GM12878 (cell line): ENCODE results near the gene OR10A3. TPM values are rescaled to one million over a fixed set of nuclear protein-coding genes. Genes with fewer than 3 reads are reported as not detected.

Experiments used
- ATAC-seq: fragments of 200-7000 bp; cut with Tn5 transposase; 3 replicates; pipeline ENCODE4 v1.9.1; 2020; ENCODE audit warnings: mild to moderate bottlenecking, moderate library complexity
- BruUV-seq: library from RNA; stranded (reverse); fragments of 400-500 nt; replicated peaks from 2 replicates; lab custom pipeline; 2021; lab: Mats Ljungman, UMichigan
- CTCF ChIA-PET: fragments of 300-600 bp; sonication (Branson Sonifier 250); formaldehyde crosslinking; extraction: SDS; loops from one replicate; lab custom pipeline; 2021; ENCODE audit warnings: inconsistent platforms; lab: Yijun Ruan, JAX
- POLR2A ChIA-PET: fragments of 350-600 bp; formaldehyde crosslinking; extraction: SDS; loops from one replicate; lab custom pipeline; 2021; ENCODE audit warnings: inconsistent platforms; lab: Charles Lee
- RAD21 ChIA-PET: fragments of 300-600 bp; sonication (Branson Sonifier 250); formaldehyde crosslinking; loops from one replicate; lab custom pipeline; 2023; ENCODE audit warnings: antibody characterized with exemption; ENCODE audit not compliant: unreplicated experiment; lab: Charles Lee
- SMC1A ChIA-PET: fragments of 300-600 bp; sonication (Branson Sonifier 250); formaldehyde crosslinking; loops from one replicate; lab custom pipeline; 2023; ENCODE audit not compliant: unreplicated experiment, uncharacterized antibody; lab: Charles Lee
- DNase-seq: peaks from one replicate; pipeline ENCODE4 v3.0.0-alpha.2; 2011; ENCODE audit warnings: low read depth, low spot score
- FAIRE-seq: peaks from 3 replicates; lab custom pipeline; 2011; peaks lifted over from hg19 to GRCh38; lab: Jason Lieb, UNC
- H2AFZ ChIP-seq: 2 replicates; pipeline ENCODE4 v1.6.0; 2011; ENCODE audit warnings: low read depth, low read length, control low read depth; ENCODE audit not compliant: control insufficient read depth
- H3K27ac ChIP-seq: 2 replicates; pipeline ENCODE4 v1.5.1; 2011; ENCODE audit warnings: control low read depth; ENCODE audit not compliant: control insufficient read depth, insufficient read depth
- H3K27me3 ChIP-seq, 2 experiments: replicated peaks in 1 of 2; 2 replicates each; pipeline versions ENCODE4 v1.6.0 to v1.6.1; 2011; ENCODE audit warnings: low read length in 1 of 2; ENCODE audit not compliant: control insufficient read depth in 2 of 2, insufficient read depth in 2 of 2
- H3K36me3 ChIP-seq, 2 experiments: 2 replicates each; pipeline ENCODE4 v1.5.1; 2011; ENCODE audit warnings: low read length in 1 of 2; ENCODE audit not compliant: control insufficient read depth in 2 of 2, insufficient read depth in 2 of 2
- H3K4me1 ChIP-seq: 2 replicates; pipeline ENCODE4 v1.6.1; 2011; ENCODE audit warnings: mild to moderate bottlenecking, low read length, moderate library complexity, mixed read lengths; ENCODE audit not compliant: control insufficient read depth, insufficient read depth
- H3K4me2 ChIP-seq: 2 replicates; pipeline ENCODE4 v1.6.0; 2011; ENCODE audit warnings: control low read depth; ENCODE audit not compliant: control insufficient read depth, insufficient read depth
- H3K4me3 ChIP-seq: fragments of 200-600 bp; sonication (generic); 2 replicates; pipeline ENCODE4 v1.5.1; 2016
- H3K79me2 ChIP-seq: 2 replicates; pipeline ENCODE4 v1.6.0; 2011; ENCODE audit warnings: low read length; ENCODE audit not compliant: control insufficient read depth, insufficient read depth
- H3K9ac ChIP-seq: 2 replicates; pipeline ENCODE4 v1.8.0; 2011; ENCODE audit warnings: low read length, control low read depth, mixed read lengths; ENCODE audit not compliant: control insufficient read depth, insufficient read depth
- H3K9me3 ChIP-seq: replicated peaks from 3 replicates; pipeline ENCODE4 v1.5.1; 2011; ENCODE audit warnings: mild to moderate bottlenecking, low read length; ENCODE audit not compliant: control insufficient read depth, insufficient read depth
- H4K20me1 ChIP-seq: 2 replicates; pipeline ENCODE4 v1.6.0; 2011; ENCODE audit not compliant: control insufficient read depth, insufficient read depth
- BHLHE40 ChIP-seq, 2 experiments: fragments of 450-650 bp in 1 of 2; IDR thresholded peaks; 2 replicates each; pipeline ENCODE4 v1.6.1; 2011 to 2017; ENCODE audit warnings: low read depth in 2 of 2, borderline replicate concordance in 1 of 2, improper control_type of control experiment in 1 of 2, low read length in 1 of 2, mild to moderate bottlenecking in 1 of 2
- BMI1 ChIP-seq: fragments of 450-650 bp; IDR thresholded peaks from 2 replicates; pipeline ENCODE4 v1.6.1; 2016; ENCODE audit warnings: mild to moderate bottlenecking, moderate library complexity, borderline replicate concordance
- HDAC2 ChIP-seq: fragments of 200-600 bp; sonication (generic); IDR thresholded peaks from 2 replicates; pipeline ENCODE4 v1.6.1; 2017
- JUNB ChIP-seq: IDR thresholded peaks from 2 replicates; pipeline ENCODE4 v1.6.1; 2016; ENCODE audit warnings: antibody characterized with exemption, mild to moderate bottlenecking
- KDM1A ChIP-seq: fragments of 200-600 bp; sonication (generic); IDR thresholded peaks from 2 replicates; pipeline ENCODE4 v1.6.1; 2016; ENCODE audit warnings: borderline replicate concordance
- MEF2B ChIP-seq: fragments of 450-650 bp; IDR thresholded peaks from 2 replicates; pipeline ENCODE4 v1.6.1; 2018; ENCODE audit warnings: mild to moderate bottlenecking, moderate library complexity; ENCODE audit not compliant: partially characterized antibody, poor library complexity, severe bottlenecking
- RUNX3 ChIP-seq: IDR thresholded peaks from 2 replicates; pipeline ENCODE4 v1.6.1; 2012; ENCODE audit warnings: low read length, inconsistent platforms
- SREBF2 ChIP-seq: IDR thresholded peaks from 2 replicates; pipeline ENCODE4 v1.6.1; 2012; ENCODE audit warnings: mild to moderate bottlenecking, low read length
- STAT3 ChIP-seq: IDR thresholded peaks from 2 replicates; pipeline ENCODE4 v1.6.1; 2011; ENCODE audit warnings: low read depth, low read length, improper control_type of control experiment
- TCF3 ChIP-seq: IDR thresholded peaks from 2 replicates; pipeline ENCODE4 v1.6.1; 2012; ENCODE audit warnings: low read depth, mild to moderate bottlenecking, low read length, borderline replicate concordance; ENCODE audit not compliant: insufficient read depth
- TCF7 ChIP-seq: IDR thresholded peaks from 2 replicates; pipeline ENCODE4 v1.6.1; 2014; ENCODE audit warnings: antibody characterized with exemption, borderline replicate concordance
- ZBTB11 ChIP-seq: fragments of 450-650 bp; formaldehyde crosslinking; IDR thresholded peaks from 2 replicates; pipeline ENCODE4 v1.5.0; 2022; ENCODE audit warnings: mild to moderate bottlenecking, missing genetic modification characterization
- ZNF274 ChIP-seq: IDR thresholded peaks from one replicate; pipeline ENCODE4 v1.8.0; 2011; ENCODE audit not compliant: insufficient read length, insufficient read depth
- ZNF384 ChIP-seq: IDR thresholded peaks from 2 replicates; pipeline ENCODE4 v1.6.1; 2012; ENCODE audit warnings: low read depth, mild to moderate bottlenecking, low read length, improper control_type of control experiment, borderline replicate concordance
- ZZZ3 ChIP-seq: IDR thresholded peaks from 2 replicates; pipeline ENCODE4 v1.6.1; 2011; ENCODE audit warnings: low read depth; ENCODE audit not compliant: control insufficient read depth, insufficient read length
- WGBS: methylation state at CpG from one replicate; pipeline ENCODE4 v1.1.6; 2016; ENCODE audit warnings: low lambda C conversion rate; ENCODE audit not compliant: insufficient replicate concordance, insufficient coverage; ENCODE audit errors: missing lambda C conversion rate; 5-methylcytosine and 5-hydroxymethylcytosine counted together
- in situ Hi-C: fragments of 300-500 bp; cut with MboI; formaldehyde crosslinking; loops from 9 replicates; pipeline ENCODE4 v1.14.3; 2018; ENCODE audit warnings: mixed read lengths
- intact Hi-C: fragments of 100-400 bp; cut with micrococcal nuclease; formaldehyde crosslinking; loops from one replicate; pipeline ENCODE4 v1.14.2; 2022; ENCODE audit not compliant: unreplicated experiment
- polyA plus RNA-seq, 11 experiments: library from polyadenylated mRNA; depleted of rRNA in 4 of 11; unstranded in 6 of 11; stranded (reverse) in 5 of 11; fragments of >200 nt; fragmentation: Nextera tagmentation in 4 of 11; fragmentation: Illumina TruSeq in 1 of 11; extraction: Ambion mirVana in 4 of 11; extraction: Trizol in 1 of 11; gene quantifications; 1 replicate in 1 of 11; 2 replicates in 10 of 11; pipeline versions ENCODE4 v1.2.1 to v1.2.3, GENCODE V29; 2011 to 2016; ENCODE audit warnings: inconsistent platforms in 2 of 11, missing spikeins in 2 of 11, low read depth in 1 of 11
- total RNA-seq, 4 experiments: library from RNA; depleted of rRNA in 3 of 4; stranded (reverse); fragments of >200 nt in 3 of 4; fragmentation: Illumina TruSeq in 1 of 4; extraction: Trizol in 1 of 4; gene quantifications; 2 replicates each; pipeline versions ENCODE4 v1.2.1 to v1.2.3, GENCODE V29; 2013 to 2021

The OR10A3 gene
- total and polyA plus RNA-seq, 10 of the 15 experiments (the other 5 are each of a cell fraction or from before 2014, with no cell fraction given): 0.04 TPM; not detected in 9

- TF ChIP-seq BMI1: no peak
- peak; percentile 21 for TF ChIP-seq MEF2B
- peak; percentile 51; the same call in 1 of the 2 replicates for TF ChIP-seq JUNB
- no peak for TF ChIP-seq ZBTB11 (CRISPR knock-in tag)
- TF ChIP-seq BHLHE40 (IDR thresholded peaks at IDR 0.05; ENCODE audit: borderline replicate concordance in 1 of 2, low read depth in 2 of 2, low read length in 1 of 2): no peak
- no peak for TF ChIP-seq HDAC2
Observed at GRCh38 chr11:7898666-7899283, 42.7 kb downstream of the OR10A3 start (continued).

DNA sequence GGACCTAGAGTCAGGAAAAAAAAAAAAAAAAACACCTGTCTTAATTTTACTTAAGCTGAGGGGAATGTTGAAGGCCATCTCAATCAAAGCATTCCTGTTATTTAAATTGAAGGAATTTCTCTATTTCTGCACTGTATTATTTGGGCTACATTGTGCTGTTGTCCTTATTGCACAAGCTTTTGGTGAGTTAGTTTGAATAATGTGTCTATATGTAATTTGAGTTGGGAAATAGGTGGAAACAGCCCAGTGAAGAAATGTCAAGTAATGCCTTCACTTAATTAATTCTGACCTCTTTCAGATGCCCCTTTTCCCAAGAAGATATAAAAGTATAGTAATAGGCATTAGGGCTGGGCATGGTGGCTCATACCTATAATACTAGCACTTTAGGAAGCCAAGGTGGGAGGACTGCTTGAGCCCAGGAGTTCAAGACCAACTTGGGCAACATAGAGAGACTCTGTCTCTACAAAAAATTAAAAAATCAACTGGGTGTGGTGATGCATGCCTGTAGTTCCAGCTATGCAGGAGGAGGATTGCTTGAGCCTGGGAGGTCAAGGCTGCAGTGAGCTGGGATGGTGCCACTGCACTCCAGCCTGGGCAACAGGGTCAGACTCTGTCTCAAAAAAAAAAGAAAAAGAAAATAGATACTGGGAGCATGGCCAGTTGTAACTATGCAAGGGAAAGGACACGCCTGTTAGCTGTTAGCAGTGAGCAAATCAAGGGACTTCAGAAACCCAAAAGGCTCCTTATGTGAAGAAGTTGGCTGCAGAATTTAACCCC is 45.3 kb downstream of the OR10A3 start:
- H3K27ac ChIP-seq: no peak overlapping the region
- intact Hi-C loops: loop anchor here (10.0 kb wide), 1 partner anchor 199 kb away; no protein-coding TSS in a partner anchor
- BruUV-seq: no TSS peak
- no peak for ATAC-seq
- no peak for FAIRE-seq
- ChIA-PET RAD21 (interaction anchor here (8.4 kb wide), 1 partner anchor 88 kb away, joined by 161 read pairs; the partner anchor contains the start of gene EIF3F), POLR2A (interaction anchor here (0.7 kb wide), 1 partner anchor 113 kb away, joined by 3 read pairs; no protein-coding TSS in a partner anchor), SMC1A (interaction anchor here (0.6 to 8.4 kb wide), 2 partner anchors 89 to 1012 kb away, joined by 3 to 190 read pairs; partner anchors contain the start of gene EIF3F), CTCF (interaction anchor here (0.7 to 8.4 kb wide), 3 partner anchors 89 to 203 kb away, joined by 3 to 271 read pairs (median 3); partner anchors contain the start of gene EIF3F)
- no peaks in the 10 kb centered on the region for H4K20me1 ChIP-seq
- no peak overlapping the region for H3K9ac ChIP-seq
- H3K4me2 ChIP-seq: no peak overlapping the region
- 20% methylated on average over 1 of the region's 1 CpG for WGBS
- no peak overlapping the region for H3K4me3 ChIP-seq
- no peak for DNase-seq
- in situ Hi-C loops: no loop called here
- no peaks in the 10 kb centered on the region for H3K79me2 ChIP-seq
- peaks cover 10% of the 10 kb centered on the region for H3K4me1 ChIP-seq
- H2AFZ ChIP-seq: no peak overlapping the region
- TF ChIP-seq ZNF384 (no peak), STAT3 (no peak), ZZZ3 (no peak), KDM1A (no peak), TCF3 (no peak), TCF7 (no peak), ZNF274 (no peak), SREBF2 (no peak), RUNX3 (no peak)
- no peaks in the 10 kb centered on the region for H3K27me3 ChIP-seq
- H3K9me3 ChIP-seq: no peaks in the 10 kb centered on the region
- H3K36me3 ChIP-seq: no peaks in the 10 kb centered on the region
